GM19455 (cell line): ENCODE results near the gene SUSD1.

Experiments
- ATAC-seq: cut with Tn5 transposase; IDR thresholded peaks from one replicate; pipeline ENCODE4 v1.9.1; 2021; ENCODE audit not compliant: unreplicated experiment

Gene SUSD1

GRCh38 chr9:112020680-112021596 lies 154.2 kb downstream of the SUSD1 start:
- no peak for ATAC-seq

DNA sequence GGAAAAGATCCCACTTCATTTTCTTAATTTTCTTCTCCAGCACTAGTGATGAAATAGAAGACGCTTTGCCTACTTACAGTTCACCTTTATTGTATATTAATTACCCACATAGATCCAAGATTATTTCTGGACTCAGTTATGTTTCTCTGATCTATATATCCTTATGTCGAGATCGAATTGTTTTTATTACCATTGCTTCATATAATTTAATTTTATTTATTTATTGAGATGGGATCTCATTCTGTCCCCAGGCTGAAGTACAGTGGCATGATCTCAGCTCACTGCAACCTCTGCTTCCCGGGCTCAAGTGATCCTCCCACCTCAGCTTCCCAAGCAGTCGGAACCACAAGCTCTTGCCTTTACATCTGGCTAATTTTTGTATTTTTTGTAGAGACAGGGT lies 157.2 kb downstream of the SUSD1 start:
- ATAC-seq: no peak

- no peak for ATAC-seq
Measured at GRCh38 chr9:112015736-112016135, 159.4 kb downstream of the SUSD1 start.

GRCh38 chr9:112015149-112015548 lies 159.9 kb downstream of the SUSD1 start:
- no peak for ATAC-seq

- no peak for ATAC-seq
Measured at GRCh38 chr9:112013266-112013665, 161.8 kb downstream of the SUSD1 start.

DNA sequence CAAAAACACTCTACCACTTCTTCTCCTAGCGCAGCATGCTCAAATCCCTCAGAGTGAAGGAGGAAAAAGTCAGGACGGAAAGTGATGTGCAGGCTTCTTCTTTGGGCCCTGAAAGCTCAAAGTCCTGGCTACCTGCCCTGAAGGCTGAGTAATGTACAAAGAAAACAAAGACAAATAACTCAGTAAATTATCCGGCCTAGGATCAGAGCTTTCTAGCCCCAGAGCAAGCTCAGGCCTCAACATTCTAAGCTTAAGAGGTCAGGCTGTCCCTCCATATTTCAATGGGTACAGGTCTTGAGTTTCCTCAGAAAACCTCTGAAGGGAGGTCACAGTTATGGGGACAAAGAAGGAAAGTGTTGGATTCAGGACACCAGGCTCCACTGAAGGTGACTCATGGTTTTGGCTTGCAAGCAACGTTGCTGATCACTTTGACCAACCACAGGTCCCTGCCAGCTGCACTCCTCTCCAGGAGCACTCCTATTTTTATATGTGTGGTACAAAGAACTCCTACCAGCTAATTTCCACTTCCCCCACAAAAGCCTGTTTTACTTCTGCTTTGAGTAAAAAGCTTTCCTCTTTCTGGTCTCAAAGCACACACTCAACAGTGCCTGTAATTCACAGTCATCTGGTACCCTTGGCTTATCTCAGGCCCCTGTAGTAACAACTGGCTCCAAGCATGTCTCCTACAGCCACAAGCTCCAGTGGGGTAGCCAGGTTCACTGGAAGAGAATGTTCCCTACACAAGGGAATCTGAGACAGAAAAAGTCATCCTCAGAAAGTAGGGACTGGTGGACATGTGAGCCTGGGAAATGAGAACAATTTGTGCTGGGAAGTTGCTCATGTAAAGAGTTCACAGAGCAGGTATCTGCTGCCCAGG lies 162.8 kb downstream of the SUSD1 start:
- peak; percentile 83 for ATAC-seq

GRCh38 chr9:112011051-112011620 lies 164.0 kb downstream of the SUSD1 start:
- no peak for ATAC-seq

- ATAC-seq: no peak
Measured at GRCh38 chr9:112010537-112010936, 164.6 kb downstream of the SUSD1 start.

DNA sequence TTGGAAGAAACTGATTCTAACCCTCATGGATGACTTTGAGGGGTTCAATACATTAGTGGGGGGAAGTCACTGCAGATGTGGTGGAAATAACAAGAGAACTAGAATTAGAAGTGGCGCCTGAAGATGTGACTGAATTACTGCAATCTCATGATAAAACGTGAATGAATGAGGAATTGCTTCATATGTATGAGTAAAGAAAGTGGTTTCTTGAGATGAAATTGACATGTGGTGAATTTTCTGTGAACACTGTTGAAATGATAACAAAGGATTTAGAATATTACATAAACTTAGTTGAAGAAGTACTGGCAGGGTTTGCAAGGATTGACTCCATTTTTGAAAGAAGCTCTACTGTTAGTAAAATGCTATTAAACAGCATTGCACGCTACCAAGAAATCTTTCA lies 165.4 kb downstream of the SUSD1 start:
- ATAC-seq: no peak

GRCh38 chr9:112007575-112008240 lies 167.4 kb downstream of the SUSD1 start:
- ATAC-seq: no peak

DNA sequence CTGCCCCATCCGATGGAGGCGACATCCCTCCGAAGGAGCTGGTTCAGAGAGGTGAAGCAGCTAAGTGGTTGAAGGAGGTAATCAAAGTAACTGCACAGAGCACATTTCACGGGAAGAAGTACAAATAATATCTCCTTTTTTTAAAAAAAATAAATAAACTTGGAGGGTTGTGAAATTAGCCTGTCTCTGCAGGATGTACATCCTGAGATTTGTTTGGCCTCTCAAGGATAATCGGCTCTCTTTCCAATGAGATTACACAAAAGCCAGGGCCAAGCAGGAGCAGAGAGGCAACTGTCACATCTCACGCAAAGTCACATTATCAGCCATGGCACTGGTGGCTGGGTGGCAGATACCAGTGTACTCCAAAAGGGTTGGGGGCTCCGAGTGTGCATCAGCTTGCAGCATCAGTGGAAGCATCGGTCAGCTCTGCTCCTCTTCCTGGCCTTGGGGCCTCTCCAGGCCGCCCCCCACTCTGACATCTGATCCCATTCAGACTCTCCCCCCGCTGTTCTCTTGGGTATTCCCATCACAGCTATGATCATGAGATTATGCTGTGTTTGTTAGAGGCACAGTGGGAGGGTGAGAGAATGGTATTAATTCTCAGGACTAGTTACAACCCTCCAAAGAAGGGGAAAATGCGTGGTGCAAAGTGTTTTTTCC lies 168.6 kb downstream of the SUSD1 start:
- ATAC-seq: no peak

- ATAC-seq: no peak
Measured at GRCh38 chr9:112005939-112006338, 169.2 kb downstream of the SUSD1 start.

DNA sequence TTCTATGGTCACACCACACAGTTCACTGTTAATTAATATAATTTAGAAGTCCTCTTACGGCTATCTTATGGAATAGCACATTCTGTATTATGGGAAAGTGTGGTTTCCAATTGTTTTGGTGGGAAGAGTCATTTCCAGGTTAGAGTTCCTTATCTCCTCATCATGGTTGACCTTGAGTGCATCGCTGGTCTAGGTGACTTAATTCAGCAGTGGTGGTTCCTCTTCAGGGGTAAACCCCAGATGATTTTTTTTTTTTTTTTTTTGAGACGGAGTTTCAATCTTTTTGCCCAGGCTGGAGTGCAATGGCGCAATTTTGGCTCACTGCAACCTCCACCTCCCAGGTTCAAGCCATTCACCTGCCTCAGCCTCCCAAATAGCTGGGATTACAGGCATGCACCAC lies 171.6 kb downstream of the SUSD1 start:
- no peak for ATAC-seq

GRCh38 chr9:112002847-112003457 lies 172.1 kb downstream of the SUSD1 start:
- ATAC-seq: no peak

DNA sequence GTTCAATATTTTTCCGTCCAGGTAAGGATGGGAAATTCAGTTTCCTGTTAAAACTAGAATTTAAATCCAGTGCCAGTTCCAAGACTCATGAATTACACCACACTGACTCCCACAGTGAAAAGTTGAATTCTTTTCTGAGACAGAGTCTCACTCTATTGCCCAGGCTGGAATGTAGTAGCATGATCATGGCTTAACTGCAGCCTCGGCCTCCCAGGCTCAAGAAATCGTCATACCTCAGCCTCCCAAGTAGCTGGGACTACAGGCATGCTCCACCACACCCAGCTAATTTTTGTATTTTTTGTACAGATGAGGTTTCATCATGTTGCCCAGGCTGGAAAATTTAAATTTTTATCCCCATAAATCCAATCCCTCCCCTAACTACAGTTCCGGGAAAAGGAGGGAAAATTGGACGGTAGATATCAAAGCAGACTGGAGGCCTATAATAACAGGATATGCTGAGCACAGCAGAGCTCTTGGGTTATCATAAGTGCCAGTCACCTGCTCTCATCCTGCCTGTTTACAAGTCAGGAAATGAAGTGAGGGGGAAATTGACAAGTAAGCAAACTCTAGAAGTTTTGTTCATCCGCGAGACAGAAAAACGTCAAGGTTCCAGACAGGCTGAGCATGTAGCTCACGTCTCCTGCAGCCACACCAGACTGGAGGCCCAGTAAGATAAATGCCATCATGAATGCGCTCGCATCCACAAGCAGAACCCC lies 172.8 kb downstream of the SUSD1 start:
- no peak for ATAC-seq

DNA sequence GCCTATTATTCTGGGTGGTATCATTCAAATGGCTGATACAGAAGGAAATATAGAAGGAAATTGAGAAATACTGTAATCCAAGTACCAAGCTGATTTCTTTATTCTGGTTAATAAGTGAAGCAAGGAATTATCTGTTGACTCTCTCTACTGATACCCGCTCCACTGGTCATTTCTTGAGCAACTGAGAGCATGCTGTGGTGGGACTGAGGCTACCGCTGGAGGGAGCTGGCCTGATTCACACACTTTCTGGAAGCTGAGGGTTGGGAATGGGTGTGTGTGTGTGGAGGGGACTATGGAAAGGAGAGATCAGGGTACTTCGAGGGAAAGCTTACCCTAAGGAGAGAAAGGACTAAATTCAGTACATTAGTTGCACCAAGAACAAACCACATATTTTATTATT lies 174.4 kb downstream of the SUSD1 start:
- no peak for ATAC-seq

DNA sequence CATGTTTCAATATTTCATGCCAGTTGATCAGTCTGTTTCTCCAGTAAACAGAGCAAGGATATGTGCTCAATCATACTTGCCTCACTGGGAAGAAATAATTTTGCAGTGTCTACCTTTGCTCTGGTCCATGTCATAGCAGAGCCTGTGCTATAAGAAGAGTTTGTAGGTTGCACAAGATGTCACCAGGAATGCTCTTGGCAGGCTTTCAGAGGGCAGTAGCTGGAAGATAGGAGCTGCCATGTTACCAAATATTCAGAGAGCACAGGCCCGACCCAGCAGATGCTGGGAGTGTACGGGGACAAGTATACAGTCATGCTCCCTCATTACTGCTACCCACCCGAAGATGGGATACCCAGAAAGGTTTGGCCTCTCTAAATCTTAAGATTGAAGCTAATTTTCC lies 175.8 kb downstream of the SUSD1 start:
- ATAC-seq: no peak

- no peak for ATAC-seq
Measured at GRCh38 chr9:111997831-111998230, 177.3 kb downstream of the SUSD1 start.

- ATAC-seq: no peak
Measured at GRCh38 chr9:111994831-111995458, 180.2 kb downstream of the SUSD1 start.
